GM10266 (cell line): ENCODE results near the gene TBC1D2B.
"Not testable (repeated sequence)": the region's sequence is repeated elsewhere in the genome, so short reads cannot be mapped to it uniquely, and the experiment has no call there.

Experiments used
- DNase-seq: peaks from one replicate; pipeline ENCODE4 v3.0.0; 2012; ENCODE audit errors: extremely low spot score
- CTCF ChIP-seq: IDR thresholded peaks from 2 replicates; pipeline ENCODE4 v1.5.1; 2012; ENCODE audit warnings: mild to moderate bottlenecking, low read depth; ENCODE audit not compliant: control insufficient read depth, insufficient read depth; ENCODE audit errors: missing control alignments

TBC1D2B gene

GRCh38 chr15:78000091-78000926 is 77.2 kb downstream of the TBC1D2B start:
- peak; percentile 65 for DNase-seq
- TF ChIP-seq CTCF: peak; percentile 69

GRCh38 chr15:77999486-77999885 is 78.0 kb downstream of the TBC1D2B start:
- TF ChIP-seq CTCF: no peak
- no peak for DNase-seq

GRCh38 chr15:77998592-77998991 is 78.9 kb downstream of the TBC1D2B start:
- DNase-seq: no peak
- no peak for TF ChIP-seq CTCF

- not testable (repeated sequence) for DNase-seq
Observed at GRCh38 chr15:77997761-77998554, 79.6 kb downstream of the TBC1D2B start.

GRCh38 chr15:77997221-77997620 is 80.3 kb downstream of the TBC1D2B start:
- DNase-seq: not testable (repeated sequence)

GRCh38 chr15:77996713-77997171 is 80.8 kb downstream of the TBC1D2B start:
- DNase-seq: not testable (repeated sequence)

GRCh38 chr15:77996226-77996625 is 81.3 kb downstream of the TBC1D2B start:
- DNase-seq: not testable (repeated sequence)

- not testable (repeated sequence) for DNase-seq
Observed at GRCh38 chr15:77995537-77995918, 82.0 kb downstream of the TBC1D2B start.

GRCh38 chr15:77994893-77995536 is 82.5 kb downstream of the TBC1D2B start:
- peak; percentile 18 for TF ChIP-seq CTCF

GRCh38 chr15:77993970-77994693 is 83.4 kb downstream of the TBC1D2B start:
- peak; percentile 43 for DNase-seq

More at GRCh38 chr15:77994893-77995536, 82.5 kb downstream of the TBC1D2B start:
- DNase-seq: not testable (repeated sequence)
